HG03039 (cell line): ENCODE data around the gene SMOC2.

Experiments used
- ATAC-seq: cut with Tn5 transposase; IDR thresholded peaks from one replicate; pipeline ENCODE4 v1.9.1; 2021; ENCODE audit warnings: mild to moderate bottlenecking, moderate library complexity; ENCODE audit not compliant: unreplicated experiment

The SMOC2 gene, protein sequence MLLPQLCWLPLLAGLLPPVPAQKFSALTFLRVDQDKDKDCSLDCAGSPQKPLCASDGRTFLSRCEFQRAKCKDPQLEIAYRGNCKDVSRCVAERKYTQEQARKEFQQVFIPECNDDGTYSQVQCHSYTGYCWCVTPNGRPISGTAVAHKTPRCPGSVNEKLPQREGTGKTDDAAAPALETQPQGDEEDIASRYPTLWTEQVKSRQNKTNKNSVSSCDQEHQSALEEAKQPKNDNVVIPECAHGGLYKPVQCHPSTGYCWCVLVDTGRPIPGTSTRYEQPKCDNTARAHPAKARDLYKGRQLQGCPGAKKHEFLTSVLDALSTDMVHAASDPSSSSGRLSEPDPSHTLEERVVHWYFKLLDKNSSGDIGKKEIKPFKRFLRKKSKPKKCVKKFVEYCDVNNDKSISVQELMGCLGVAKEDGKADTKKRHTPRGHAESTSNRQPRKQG

DNA sequence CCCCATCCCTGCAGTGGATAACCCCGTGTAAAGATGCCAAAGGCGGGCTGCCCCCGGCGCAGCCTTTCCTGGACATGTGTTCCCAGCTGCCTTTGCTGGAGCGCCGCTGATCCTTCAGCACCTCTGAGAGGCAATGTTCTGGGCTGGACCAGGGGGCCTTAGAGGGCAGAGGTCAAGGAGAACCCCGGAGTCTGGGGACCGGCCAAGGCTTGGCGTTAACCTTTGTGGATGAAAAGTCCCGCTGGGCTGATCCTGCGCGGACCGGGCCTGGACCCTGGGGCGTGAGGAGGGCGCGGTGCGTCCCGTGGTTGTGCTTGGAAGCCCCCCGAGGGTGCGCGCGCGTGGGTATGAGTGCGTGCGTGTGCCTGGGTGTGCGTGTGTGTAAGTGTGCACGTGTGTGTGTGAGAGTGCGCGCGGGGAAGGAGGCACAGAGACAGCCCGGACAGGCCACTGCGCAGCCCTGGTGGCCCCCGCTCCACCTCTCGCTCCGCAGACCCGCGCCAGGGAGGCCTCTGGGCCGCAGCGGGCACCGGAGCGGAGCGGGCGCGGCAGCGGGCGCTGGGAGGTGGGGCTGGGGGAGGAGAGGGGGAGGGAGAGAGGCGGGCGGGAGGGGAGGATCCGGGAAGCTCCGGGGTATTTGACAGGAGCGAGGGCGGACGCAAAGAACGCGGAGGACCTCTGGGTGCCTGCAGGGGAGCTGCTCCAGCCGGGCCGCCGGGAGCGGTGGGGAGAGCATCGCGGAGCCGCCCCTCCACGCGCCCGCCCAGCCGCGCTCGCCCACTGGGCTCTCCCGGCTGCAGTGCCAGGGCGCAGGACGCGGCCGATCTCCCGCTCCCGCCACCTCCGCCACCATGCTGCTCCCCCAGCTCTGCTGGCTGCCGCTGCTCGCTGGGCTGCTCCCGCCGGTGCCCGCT lies at the start of gene SMOC2:
Gene SMOC2, plus strand, starts transcription at position 665 of the 914 bp plus-strand sequence. Its CDS starts 187 bp downstream, at position 852.
- no peak for ATAC-seq

DNA sequence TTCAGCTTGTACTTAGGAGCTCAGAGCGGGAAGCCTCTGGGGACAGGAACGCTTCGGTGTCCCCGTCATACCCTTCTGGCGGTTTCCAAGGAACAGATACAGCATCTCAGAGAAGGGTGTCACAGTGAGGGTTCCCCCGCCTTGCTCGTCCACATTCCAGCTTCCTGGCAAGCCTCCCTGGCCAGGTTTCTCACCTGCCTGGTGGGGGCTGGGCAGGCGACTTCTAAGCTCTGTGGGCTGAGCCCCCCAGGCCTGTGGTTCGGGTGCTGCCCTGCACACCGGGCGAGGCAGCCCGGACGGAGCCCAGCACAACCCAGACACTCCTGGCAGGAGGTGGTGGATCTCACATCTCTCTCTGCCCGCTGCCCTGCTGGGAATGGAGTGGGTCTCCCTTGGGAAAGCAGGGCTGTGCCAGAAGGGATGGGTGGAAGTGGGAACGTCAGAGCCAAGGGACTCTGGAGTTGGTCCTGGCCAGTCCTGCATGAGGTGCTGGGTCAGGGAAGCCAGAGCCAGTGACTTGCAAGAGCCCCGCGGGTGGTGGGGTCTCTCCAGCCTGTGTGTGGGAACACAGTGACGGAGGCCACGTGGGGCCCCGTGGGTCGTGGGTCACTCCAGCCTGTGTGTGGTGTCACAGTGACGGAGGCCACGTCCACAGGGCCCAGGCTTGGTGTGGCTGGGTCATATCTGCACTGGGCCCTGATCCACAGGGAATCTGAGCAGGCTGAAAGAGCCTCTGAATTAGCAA lies 47.7 kb upstream of the SMOC2 start:
- ATAC-seq, result no peak

DNA sequence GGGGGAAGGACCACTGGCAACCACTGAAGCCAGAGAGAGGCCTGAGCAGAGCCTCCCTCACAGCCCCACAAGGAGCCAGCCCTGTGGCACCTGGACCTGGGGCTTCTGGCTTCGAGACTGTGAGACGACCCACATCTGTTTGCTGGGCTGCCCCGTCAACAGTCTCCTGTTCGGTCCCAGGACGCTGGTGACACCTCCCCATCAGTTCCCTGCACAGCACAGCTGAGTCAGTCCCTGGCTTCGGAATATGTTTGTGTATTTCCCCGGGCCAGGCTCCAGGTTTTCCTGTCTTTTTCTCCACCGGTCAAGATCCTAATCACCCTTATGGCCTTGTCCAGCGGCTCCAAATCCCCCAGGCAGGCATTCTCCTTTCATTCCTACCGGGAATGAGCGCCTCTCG lies 46.4 kb upstream of the SMOC2 start:
- ATAC-seq, result no peak

DNA sequence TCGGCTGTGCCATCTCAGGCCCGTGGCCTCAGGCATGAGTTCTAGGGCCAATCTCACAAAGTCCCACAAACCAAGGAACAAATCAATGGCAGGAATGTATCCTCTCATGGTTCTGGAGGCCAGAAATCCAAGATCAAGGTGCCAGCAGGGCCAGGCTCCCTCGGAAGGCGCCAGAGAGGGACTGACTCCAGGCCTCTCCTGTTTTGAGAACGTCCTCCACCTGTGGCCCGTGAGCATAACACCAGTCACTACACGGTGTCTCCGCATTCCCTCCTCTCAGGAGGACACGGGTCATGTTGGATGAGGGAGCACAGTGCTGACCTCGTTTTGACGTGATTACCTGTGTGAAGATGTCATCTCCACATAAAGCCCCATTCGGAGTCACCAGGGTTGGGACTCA lies 45.0 kb upstream of the SMOC2 start:
- ATAC-seq, result no peak

DNA sequence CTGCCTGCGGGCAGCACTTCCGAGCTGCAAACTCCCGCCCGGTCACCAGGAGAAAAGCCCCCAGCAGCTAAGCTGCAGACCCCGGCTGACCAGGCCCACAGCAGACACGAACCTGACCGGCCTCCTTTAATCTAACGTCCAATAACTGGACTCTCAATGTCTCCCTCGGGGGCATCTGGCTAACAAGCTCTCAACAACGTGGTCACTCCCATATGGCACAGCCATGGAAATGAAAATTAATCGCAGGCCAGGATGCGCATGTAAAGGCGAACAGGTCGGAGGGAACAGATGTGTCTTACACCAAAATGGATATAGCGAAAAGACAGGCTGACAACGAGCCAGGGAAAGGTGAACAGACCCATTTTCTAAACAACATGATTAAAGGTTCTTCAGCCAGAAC lies 44.4 kb upstream of the SMOC2 start:
- ATAC-seq, result no peak

DNA sequence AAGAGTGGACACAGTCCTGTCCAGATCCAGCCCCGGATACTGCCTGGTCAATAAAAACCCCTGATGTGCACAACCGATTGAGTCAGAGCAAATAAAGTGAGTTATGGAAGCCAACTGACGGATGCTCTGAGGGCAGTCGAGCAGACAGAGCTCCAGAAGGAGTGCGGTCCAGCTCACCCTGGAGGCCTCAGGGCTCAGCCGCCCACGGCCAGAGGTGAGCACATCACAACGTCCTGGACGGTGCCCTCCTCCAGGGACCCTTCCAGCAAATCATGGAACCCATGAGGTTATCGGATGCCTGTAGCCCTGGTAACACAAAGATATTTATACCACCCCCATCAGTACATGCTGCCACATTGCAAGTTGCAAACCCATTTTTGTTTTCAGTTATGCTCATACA lies 44.0 kb upstream of the SMOC2 start:
- no peak for ATAC-seq

DNA sequence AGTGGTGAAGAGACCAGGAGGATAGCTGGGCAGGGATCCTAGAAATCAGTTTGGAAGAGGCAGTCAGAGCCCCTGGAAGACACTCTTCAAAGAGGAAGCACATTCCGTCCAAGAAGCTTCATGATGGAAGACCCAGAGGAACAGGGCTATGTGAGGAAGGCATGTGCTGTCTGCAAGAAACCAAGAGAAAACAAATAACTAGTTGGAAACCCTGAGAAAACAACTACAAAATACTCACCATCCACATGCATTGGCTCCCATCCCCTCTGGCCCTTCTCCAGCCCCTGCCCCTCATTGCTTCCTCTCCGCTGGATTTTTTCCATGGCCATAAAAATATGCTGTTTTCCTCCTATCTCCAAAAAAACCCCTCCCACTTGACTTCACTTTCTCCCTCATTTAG lies 40.9 kb upstream of the SMOC2 start:
- ATAC-seq, result no peak

DNA sequence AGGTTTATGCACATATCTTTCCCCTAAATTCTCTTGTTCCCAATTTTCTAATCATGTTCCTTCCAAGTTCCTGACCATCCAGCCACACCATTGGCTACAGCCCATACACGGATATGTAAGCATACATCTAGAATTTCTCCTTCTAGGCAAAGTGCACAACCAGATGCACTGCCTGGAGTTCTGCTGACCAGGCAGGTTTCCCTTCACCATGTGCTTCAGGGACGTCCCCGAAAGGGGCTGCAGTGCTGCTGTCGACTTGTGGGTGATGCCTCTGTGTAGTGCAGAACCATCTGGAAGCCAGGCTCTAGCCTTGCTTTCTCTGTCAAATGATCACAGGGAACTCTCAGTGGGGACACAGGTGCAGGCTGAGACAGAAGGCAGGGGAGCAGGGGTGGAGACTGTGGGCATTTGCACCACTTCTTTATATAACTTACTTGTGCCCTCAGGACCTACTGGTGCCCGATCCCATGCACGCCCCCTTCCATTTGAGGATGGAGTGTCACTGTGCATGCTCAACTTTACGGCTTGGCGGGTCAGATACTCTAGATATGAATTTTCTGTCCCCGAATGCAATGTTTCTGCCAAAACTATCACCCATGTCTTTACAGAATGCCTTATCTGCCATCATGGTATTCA lies 37.5 kb upstream of the SMOC2 start:
- no peak for ATAC-seq

DNA sequence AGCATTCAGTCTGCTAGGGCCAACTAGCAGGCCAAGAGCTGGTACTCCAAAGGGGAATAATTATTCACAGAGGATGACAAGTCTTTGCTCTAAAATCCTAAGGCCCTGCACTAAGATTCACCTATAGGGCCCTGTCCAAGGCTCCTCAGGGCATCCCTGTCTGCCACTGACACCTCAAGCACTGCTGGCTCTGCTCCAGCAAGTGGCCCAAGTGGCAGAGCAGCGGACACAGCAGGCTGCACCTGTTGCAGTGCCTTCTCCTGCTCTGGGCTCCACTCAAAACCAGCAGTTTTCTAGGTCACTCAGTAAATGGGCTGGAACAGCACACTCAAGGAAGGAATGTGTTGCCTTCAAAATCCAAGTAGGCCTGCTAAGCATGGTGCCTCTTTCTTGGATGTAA lies 36.4 kb upstream of the SMOC2 start:
- ATAC-seq, result no peak

DNA sequence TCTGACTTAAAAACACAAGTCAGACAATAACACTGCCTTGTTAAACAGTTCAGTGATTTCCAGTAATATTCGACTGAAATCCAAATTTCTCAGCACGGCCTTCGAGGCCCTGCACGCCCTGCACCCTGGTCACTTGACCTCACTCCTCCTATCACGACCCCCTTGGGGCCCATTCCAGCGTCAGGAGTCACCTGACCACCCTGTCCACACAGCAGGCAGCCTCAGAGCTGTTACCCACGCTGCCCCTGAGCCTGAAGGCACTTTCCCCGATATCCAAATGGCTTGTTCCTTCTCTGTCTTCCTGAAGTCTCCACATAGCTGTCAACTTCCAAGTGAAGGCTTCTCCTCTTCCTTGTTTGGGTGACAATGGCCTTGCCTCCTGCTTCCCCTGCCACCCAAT lies 33.1 kb upstream of the SMOC2 start:
- no peak for ATAC-seq

DNA sequence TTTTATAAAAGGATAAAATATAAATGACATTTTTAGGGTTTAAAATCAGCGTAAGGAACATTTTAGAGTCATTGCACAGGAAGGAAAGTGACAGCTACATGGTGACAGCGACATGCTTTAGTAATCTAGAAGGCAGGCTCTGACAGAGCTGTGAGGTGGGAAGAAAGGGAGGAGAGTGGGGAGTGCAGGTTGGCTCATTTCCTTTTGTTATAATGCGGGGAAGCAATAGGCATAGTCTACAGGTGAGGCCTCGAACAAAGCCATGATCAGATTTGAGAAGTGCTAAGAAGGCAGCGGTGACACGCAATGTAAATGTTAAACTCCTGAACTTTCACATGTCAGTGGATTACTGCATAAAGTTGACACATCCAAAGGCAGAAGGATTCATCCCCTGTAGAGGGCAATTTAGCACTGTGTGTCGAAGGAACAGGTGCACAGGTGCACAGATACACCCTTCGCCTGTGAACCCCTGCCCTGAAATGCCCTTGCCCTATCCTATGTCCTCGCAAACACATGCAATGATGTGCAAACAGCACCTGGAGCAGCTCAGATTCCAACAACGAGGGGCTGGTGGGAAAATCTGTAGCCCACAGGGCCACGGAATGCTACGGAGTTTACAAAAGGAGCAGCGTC lies 32.4 kb upstream of the SMOC2 start:
- no peak for ATAC-seq

DNA sequence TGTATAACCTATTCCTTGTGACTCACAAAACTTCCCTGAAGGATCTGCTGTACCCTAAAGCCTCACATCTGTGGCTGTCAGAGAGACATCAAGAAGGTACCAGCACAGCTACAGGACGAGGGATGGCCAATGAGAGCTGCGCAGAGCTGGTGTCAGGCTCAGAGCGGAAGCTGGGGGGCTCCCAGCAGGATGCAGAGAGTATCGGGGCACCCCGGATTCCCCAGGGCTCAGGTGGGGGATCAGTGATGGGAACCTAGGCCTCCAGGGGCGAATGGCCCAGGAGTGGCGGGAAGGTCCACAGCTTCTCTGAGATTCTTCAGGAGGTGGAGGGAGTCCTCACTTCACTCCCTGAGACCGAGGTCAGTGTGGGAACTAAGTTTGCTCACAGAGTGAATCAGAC lies 30.9 kb upstream of the SMOC2 start:
- no peak for ATAC-seq

DNA sequence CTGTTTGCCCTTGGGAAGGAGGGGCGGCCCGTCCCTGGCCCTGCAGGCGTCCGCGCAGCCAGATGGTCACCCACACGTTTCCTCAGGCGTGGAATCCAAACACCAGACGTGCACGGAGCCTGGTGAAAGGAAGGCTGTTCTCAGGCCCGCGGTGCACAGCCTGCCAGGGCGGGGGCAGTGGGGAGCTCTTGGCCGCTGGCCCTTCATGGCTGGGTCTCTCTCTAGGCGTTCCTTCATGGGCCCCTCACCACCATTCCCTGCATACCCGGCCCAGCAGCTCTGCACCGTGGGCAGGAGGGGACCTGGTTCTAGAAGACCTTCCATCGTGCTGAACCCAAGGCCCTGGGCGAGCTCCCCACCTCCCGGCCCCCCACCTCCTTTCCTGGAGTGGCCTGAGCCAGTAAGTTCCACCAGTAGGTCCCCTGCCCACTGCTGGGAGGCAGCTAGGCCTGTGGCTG lies 30.4 kb upstream of the SMOC2 start:
- no peak for ATAC-seq

DNA sequence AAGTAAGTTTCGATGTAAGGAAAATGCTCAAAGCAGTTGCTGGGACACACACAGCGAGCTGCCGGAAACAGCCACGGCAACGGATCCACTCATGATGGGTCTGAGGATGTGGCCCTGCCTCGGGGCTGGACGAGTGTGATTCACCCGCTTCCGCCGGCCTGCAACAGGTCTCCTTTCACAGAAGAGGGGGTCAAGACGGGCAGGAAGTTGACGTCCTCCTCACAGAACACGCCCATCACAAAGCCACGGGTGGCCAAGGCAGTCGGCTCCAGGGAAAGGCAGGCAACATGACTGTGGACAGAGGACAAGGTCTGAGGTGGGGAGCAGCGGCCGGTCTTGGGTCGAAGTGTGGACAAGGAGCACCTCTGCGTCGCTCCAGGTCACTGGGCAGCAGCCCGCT lies 29.9 kb upstream of the SMOC2 start:
- ATAC-seq, result no peak

DNA sequence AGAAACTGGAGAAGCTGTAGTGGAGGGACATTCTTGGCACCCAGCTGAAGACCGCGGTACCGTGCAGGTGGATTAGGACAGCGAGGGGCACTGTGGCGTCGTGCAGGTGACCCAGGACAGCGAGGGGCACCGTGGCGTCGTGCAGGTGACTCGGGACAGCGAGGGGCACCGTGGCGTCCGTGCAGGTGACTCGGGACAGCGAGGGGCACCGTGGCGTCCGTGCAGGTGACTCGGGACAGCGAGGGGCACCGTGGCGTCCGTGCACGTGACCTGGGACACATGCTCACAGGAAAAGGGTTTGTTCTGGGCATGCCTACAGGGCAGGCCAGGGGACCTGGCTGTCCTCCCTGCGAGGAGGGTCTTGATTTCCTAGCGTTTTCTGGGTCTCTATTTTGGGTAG lies 29.2 kb upstream of the SMOC2 start:
- no peak for ATAC-seq

DNA sequence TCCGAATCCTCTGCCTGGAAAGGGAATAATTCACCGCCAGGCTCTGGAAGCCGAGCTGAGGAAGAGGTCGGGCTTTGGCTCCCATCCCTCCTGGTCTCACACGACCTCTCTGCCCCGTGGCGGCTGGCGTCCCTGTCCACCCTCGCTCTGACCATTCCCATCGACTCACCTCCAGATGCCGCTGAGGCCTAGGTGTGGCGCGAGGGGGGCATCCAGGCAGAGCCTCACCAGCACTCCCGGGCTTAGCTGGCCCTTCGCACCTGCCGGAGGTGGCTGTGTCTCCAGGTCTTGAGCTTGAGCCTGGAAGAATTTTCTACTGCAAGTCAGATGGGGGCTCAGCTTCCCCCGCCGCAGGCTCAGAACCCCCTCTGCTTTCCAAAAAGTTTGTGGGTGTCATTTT lies 28.5 kb upstream of the SMOC2 start:
- no peak for ATAC-seq

DNA sequence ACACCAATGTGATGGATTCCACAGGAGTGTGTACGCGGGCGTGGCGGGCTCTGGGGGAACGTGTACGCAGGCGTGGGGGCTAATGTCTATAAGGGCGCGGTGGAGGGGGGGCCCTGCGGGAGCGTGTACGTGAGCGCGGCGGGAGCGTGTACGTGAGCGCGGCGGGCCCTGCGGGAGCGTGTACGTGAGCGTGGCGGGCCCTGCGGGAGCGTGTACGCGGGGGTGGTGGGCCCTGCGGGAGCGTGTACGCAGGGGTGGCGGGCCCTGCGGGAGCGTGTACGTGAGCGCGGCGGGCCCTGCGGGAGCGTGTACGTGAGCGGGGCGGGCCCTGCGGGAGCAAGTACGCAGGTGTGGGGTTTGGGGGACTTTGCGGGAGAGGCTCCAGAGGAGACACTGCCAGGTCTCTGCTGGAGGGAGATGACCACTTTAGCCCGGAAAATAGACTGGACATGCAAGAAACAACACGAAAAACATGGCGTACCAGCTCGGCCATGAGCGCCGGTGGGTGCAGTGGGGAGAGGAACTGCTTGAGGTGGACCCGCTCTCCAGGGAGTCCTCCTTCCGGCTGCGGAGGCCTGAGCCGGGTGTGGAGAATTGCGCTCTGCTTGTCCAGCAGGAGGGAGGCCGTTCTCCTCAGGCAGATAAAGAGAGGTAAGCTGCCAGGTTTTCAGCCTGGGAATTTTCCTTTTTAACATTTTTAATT lies 27.8 kb upstream of the SMOC2 start:
- ATAC-seq, result no peak

DNA sequence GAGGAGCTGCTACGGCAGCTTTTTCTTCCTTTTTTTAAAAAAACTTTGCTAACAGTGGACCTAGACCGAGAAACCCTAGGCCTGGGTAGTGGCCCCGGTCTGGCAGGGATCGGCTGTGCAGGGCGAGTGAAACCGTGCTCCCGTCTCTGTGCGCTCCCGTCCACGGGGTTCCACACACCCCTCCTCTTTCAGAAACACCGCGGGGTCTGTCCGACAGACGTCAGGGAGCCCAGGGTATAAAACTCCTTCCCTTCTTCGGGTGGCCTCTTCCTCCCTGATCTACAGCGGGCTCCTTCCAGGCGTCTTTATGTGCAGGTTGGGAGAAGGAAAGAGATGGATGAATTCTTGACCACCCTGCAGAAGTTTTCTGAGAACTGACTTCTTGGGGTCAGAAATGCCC lies 27.1 kb upstream of the SMOC2 start:
- ATAC-seq, result no peak

DNA sequence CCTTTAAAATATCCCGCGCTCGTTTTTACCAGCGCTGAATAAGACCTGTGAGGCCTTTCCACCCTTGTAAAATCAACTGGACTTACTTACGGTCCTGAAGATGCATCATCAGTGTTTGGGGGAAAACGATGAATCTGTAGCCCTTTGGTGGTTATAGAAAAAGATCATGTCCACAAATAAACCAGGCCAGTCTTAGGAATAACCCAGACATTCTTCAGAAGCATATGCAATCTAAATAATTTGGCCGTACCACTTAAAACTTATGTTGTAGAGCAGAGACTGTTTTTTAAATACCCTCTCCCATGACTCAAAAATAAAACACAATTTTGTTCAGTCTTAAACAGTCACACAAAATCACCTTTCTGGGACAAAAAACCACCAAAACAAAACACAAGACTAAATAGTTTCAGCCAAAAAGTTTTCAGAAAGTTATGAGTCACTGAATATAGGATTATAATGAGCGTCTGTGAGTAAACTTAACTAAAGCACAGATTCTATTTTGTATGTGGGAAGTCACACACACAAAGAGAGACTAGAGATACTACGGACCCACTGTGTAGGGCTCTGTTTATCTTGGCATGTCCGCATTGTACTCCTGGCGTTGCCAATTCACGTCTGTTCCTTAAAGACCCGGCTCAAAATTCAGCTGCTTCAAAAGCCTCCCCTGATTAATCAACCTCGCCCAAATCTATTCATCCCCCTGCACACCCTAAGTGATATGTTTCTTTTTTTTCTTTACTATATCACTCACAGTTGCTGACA lies 26.5 kb upstream of the SMOC2 start:
- ATAC-seq, result no peak
